ENCODE measurements around the gene TMCO6.
A peak's percentile ranks its signal among the peaks of the same experiment; 100 is the strongest.
"Not testable (repeated sequence)": the region's sequence is repeated elsewhere in the genome, so short reads cannot be mapped to it uniquely, and the experiment has no call there.

Gene TMCO6

GRCh38 chr5:140639148-140639981 is at the start of gene TMCO6:
Gene TMCO6 (plus strand): TSS chr5:140639451. CDS start chr5:140639528, 77 bp downstream.
- DNase-seq = peak; percentile 98

GRCh38 chr5:140590861-140591260 is 48.4 kb upstream of the TMCO6 start:
- DNase-seq = no peak

- no peak for DNase-seq
These were observed 47.4 kb upstream of the TMCO6 start for GRCh38 chr5:140591747-140592372.

GRCh38 chr5:140593070-140593469 is 46.2 kb upstream of the TMCO6 start:
- DNase-seq = not testable (repeated sequence)

GRCh38 chr5:140594169-140594568 is 45.1 kb upstream of the TMCO6 start:
- DNase-seq = no peak

GRCh38 chr5:140595538-140596300 is 43.5 kb upstream of the TMCO6 start:
- DNase-seq = no peak

- no peak for DNase-seq
These were observed 42.9 kb upstream of the TMCO6 start for GRCh38 chr5:140596321-140596741.

GRCh38 chr5:140598836-140599235 is 40.4 kb upstream of the TMCO6 start:
- no peak for DNase-seq

GRCh38 chr5:140600096-140600495 is 39.2 kb upstream of the TMCO6 start:
- DNase-seq = no peak

GRCh38 chr5:140602147-140602546 is 37.1 kb upstream of the TMCO6 start:
- DNase-seq = no peak

- DNase-seq = not testable (repeated sequence)
These were observed 35.9 kb upstream of the TMCO6 start for GRCh38 chr5:140603446-140603698.

GRCh38 chr5:140603734-140604133 is 35.5 kb upstream of the TMCO6 start:
- no peak for DNase-seq

GRCh38 chr5:140605879-140606278 is 33.4 kb upstream of the TMCO6 start:
- DNase-seq = no peak

- no peak for DNase-seq
These were observed 32.2 kb upstream of the TMCO6 start for GRCh38 chr5:140607031-140607430.

GRCh38 chr5:140608722-140609121 is 30.5 kb upstream of the TMCO6 start:
- DNase-seq = no peak

GRCh38 chr5:140609126-140609525 is 30.1 kb upstream of the TMCO6 start:
- DNase-seq = no peak

- DNase-seq = no peak
These were observed 28.2 kb upstream of the TMCO6 start for GRCh38 chr5:140611020-140611521.

- no peak for DNase-seq
These were observed 16.9 kb upstream of the TMCO6 start for GRCh38 chr5:140622301-140622700.

GRCh38 chr5:140623061-140623460 is 16.2 kb upstream of the TMCO6 start:
- not testable (repeated sequence) for DNase-seq

- not testable (repeated sequence) for DNase-seq
These were observed 14.4 kb upstream of the TMCO6 start for GRCh38 chr5:140624886-140625285.

- DNase-seq = no peak
These were observed 11.3 kb upstream of the TMCO6 start for GRCh38 chr5:140627972-140628371.

GRCh38 chr5:140628711-140629110 is 10.5 kb upstream of the TMCO6 start:
- DNase-seq = no peak

GRCh38 chr5:140630292-140631035 is 8.8 kb upstream of the TMCO6 start:
- no peak for DNase-seq
